HCT116 (cell line): Measurements from ENCODE around the gene GARIN1A. TPM values are rescaled to one million over a fixed set of nuclear protein-coding genes. Genes with fewer than 3 reads are reported as not detected.

ENCODE experiments used
- ATAC-seq: fragments of 200-7000 bp; cut with Tn5 transposase; 2 replicates; pipeline ENCODE4 v1.9.1; 2020; ENCODE audit warnings: mild to moderate bottlenecking, moderate library complexity
- BruUV-seq: library from RNA; stranded (reverse); fragments of 400-500 nt; replicated peaks from 2 replicates; lab custom pipeline; 2021; lab: Mats Ljungman, UMichigan
- CTCF ChIA-PET: fragments of 300-600 bp; sonication (Branson Sonifier 250); formaldehyde crosslinking; loops from one replicate; lab custom pipeline; 2021; ENCODE audit warnings: antibody characterized with exemption; lab: Charles Lee
- POLR2A ChIA-PET: fragments of 300-600, 350-600 bp; sonication (Branson Sonifier 250); formaldehyde crosslinking; loops from one replicate; lab custom pipeline; 2021; ENCODE audit warnings: antibody characterized with exemption; lab: Charles Lee
- RAD21 ChIA-PET, 2 experiments: fragments of 300-600 bp; sonication (Branson Sonifier 250); formaldehyde crosslinking; loops; one replicate each; lab custom pipeline; 2023; ENCODE audit warnings: low total read pairs in 2 of 2; ENCODE audit not compliant: uncharacterized antibody in 2 of 2, unreplicated experiment in 2 of 2, low non-redundant PET in 1 of 2; lab: Charles Lee
- DNase-seq: peaks from one replicate; pipeline ENCODE4 v3.0.0-alpha.2; 2010; ENCODE audit warnings: low read depth, low spot score
- H2AFZ ChIP-seq: fragments of 200-600 bp; shearing (Covaris generic), sonication (generic); 2 replicates; pipeline ENCODE4 v1.6.1; 2017; ENCODE audit warnings: low read depth, mixed run types, mixed read lengths, antibody characterized with exemption, low read length; ENCODE audit not compliant: poor library complexity, severe bottlenecking
- H3K27ac ChIP-seq: 2 replicates; pipeline ENCODE4 v1.5.1; 2012; ENCODE audit warnings: low read depth, low read length
- H3K27me3 ChIP-seq: fragments of 200-600 bp; sonication (generic); 2 replicates; pipeline ENCODE4 v1.6.1; 2016; ENCODE audit warnings: mixed run types, low read length, mixed read lengths; ENCODE audit not compliant: insufficient read depth
- H3K36me3 ChIP-seq, 2 experiments: fragments of 200-500 bp in 1 of 2; fragments of 200-600 bp in 1 of 2; sonication (Bioruptor generic) in 1 of 2; sonication (generic) in 1 of 2; 2 replicates each; pipeline versions ENCODE4 v1.5.1 to v1.6.1; 2014 to 2016; ENCODE audit warnings: low read length in 2 of 2, inconsistent platforms in 1 of 2, mixed read lengths in 1 of 2, mixed run types in 1 of 2; ENCODE audit not compliant: insufficient read depth in 2 of 2, control insufficient read depth in 1 of 2
- H3K4me1 ChIP-seq, 2 experiments: fragments of 200-600 bp in 1 of 2; sonication (generic) in 1 of 2; 2 replicates each; pipeline versions ENCODE4 v1.5.1 to v1.6.1; 2012 to 2017; ENCODE audit warnings: low read length in 2 of 2, inconsistent platforms in 1 of 2, mild to moderate bottlenecking in 1 of 2, mixed read lengths in 1 of 2, mixed run types in 1 of 2, moderate library complexity in 1 of 2; ENCODE audit not compliant: insufficient read depth in 2 of 2, control insufficient read depth in 1 of 2
- H3K4me2 ChIP-seq: fragments of 200-600 bp; sonication (generic); 2 replicates; pipeline ENCODE4 v1.6.1; 2017; ENCODE audit warnings: mixed run types, low read length, mixed read lengths
- H3K4me3 ChIP-seq, 2 experiments: fragments of 200-600 bp in 1 of 2; sonication (generic) in 1 of 2; replicated peaks in 1 of 2; 2 replicates each; pipeline ENCODE4 v1.5.1; 2011 to 2016; ENCODE audit warnings: low read length in 2 of 2, control low read depth in 1 of 2, low read depth in 1 of 2, mild to moderate bottlenecking in 1 of 2, mixed read lengths in 1 of 2, mixed run types in 1 of 2
- H3K79me2 ChIP-seq: fragments of 200-600 bp; sonication (generic); 2 replicates; pipeline ENCODE4 v1.6.1; 2017; ENCODE audit warnings: mild to moderate bottlenecking, mixed run types, low read length, moderate library complexity, mixed read lengths; ENCODE audit not compliant: insufficient read depth
- H3K9ac ChIP-seq: fragments of 200-600 bp; sonication (generic); 2 replicates; pipeline ENCODE4 v1.6.1; 2016; ENCODE audit warnings: low read length, mixed read lengths
- H3K9me2 ChIP-seq: fragments of 200-600 bp; sonication (generic), shearing (Covaris generic); 2 replicates; pipeline ENCODE4 v1.6.1; 2017; ENCODE audit warnings: mixed run types, mild to moderate bottlenecking, moderate library complexity; ENCODE audit not compliant: insufficient read depth
- H3K9me3 ChIP-seq, 2 experiments: fragments of 200-500 bp in 1 of 2; fragments of 200-600 bp in 1 of 2; sonication (Bioruptor generic) in 1 of 2; sonication (generic) in 1 of 2; 2 replicates each; pipeline ENCODE4 v1.6.1; 2014 to 2017; ENCODE audit warnings: low read length in 2 of 2, mixed read lengths in 2 of 2, inconsistent platforms in 1 of 2, low read depth in 1 of 2, mild to moderate bottlenecking in 1 of 2, mixed run types in 1 of 2, moderate library complexity in 1 of 2; ENCODE audit not compliant: control insufficient read depth in 1 of 2, insufficient read depth in 1 of 2
- H4K20me1 ChIP-seq: fragments of 200-600 bp; sonication (generic), shearing (Covaris generic); 2 replicates; pipeline ENCODE4 v1.6.1; 2017; ENCODE audit warnings: mixed run types, mild to moderate bottlenecking, moderate library complexity; ENCODE audit not compliant: insufficient read depth
- CBX3 ChIP-seq: IDR thresholded peaks from 2 replicates; pipeline ENCODE4 v1.6.1; 2012; ENCODE audit warnings: low read depth
- ELF1 ChIP-seq: IDR thresholded peaks from 2 replicates; pipeline ENCODE4 v1.6.1; 2012; ENCODE audit warnings: low read depth, borderline replicate concordance
- EZH2 ChIP-seq: fragments of 200-600 bp; sonication (generic); IDR thresholded peaks from 2 replicates; pipeline ENCODE4 v1.6.1; 2017; ENCODE audit warnings: antibody characterized with exemption, mixed run types
- EZH2phosphoT487 ChIP-seq: fragments of 200-600 bp; IDR thresholded peaks from 2 replicates; pipeline ENCODE4 v1.6.1; 2018; ENCODE audit warnings: antibody characterized with exemption, borderline replicate concordance
- JUND ChIP-seq: IDR thresholded peaks from 2 replicates; pipeline ENCODE4 v1.6.1; 2012
- POLR2AphosphoS5 ChIP-seq: IDR thresholded peaks from 2 replicates; pipeline ENCODE4 v1.6.1; 2011; ENCODE audit warnings: mild to moderate bottlenecking, low read depth, low read length, moderate library complexity
- REST ChIP-seq: IDR thresholded peaks from 2 replicates; pipeline ENCODE4 v1.6.1; 2012; ENCODE audit warnings: low read depth
- SIN3A ChIP-seq: IDR thresholded peaks from 2 replicates; pipeline ENCODE4 v1.6.1; 2012; ENCODE audit warnings: low read depth
- YY1 ChIP-seq: IDR thresholded peaks from 2 replicates; pipeline ENCODE4 v1.6.1; 2011; ENCODE audit warnings: low read length, low read depth, moderate library complexity, mild to moderate bottlenecking; ENCODE audit not compliant: insufficient replicate concordance; ENCODE audit errors: extremely low read depth
- ZFX ChIP-seq: fragments of 450-650 bp; IDR thresholded peaks from 2 replicates; pipeline ENCODE4 v1.6.1; 2017
- intact Hi-C: fragments of 100-400 bp; cut with micrococcal nuclease; formaldehyde crosslinking; loops from 2 replicates; pipeline ENCODE4 v1.10.0; 2022
- total RNA-seq: library from RNA; stranded (reverse); gene quantifications from one replicate; pipeline ENCODE4 v1.2.1, GENCODE V29; 2021; ENCODE audit not compliant: unreplicated experiment
- TF ChIP-seq, protein P1 (sequence below): IDR thresholded peaks from 2 replicates; pipeline ENCODE4 v1.6.1; 2011; ENCODE audit warnings: mild to moderate bottlenecking, low read length, moderate library complexity; ENCODE audit not compliant: insufficient replicate concordance; ENCODE audit errors: extremely low read depth
- TF ChIP-seq, protein P2 (sequence below), 3 experiments: fragments of 200-600 bp in 1 of 3; sonication (generic) in 1 of 3; IDR thresholded peaks in 2 of 3; conservative IDR thresholded peaks in 1 of 3; 2 replicates each; pipeline ENCODE4 v1.5.1; 2012 to 2017; ENCODE audit warnings: low read depth in 2 of 3, low read length in 2 of 3, antibody characterized with exemption in 1 of 3, borderline replicate concordance in 1 of 3, control low read depth in 1 of 3, mild to moderate bottlenecking in 1 of 3, mixed read lengths in 1 of 3, mixed run types in 1 of 3, moderate library complexity in 1 of 3; ENCODE audit not compliant: insufficient read depth in 1 of 3

GARIN1A gene
- total RNA-seq, 1 experiment from 2014 or later: 0.49 TPM

DNA sequence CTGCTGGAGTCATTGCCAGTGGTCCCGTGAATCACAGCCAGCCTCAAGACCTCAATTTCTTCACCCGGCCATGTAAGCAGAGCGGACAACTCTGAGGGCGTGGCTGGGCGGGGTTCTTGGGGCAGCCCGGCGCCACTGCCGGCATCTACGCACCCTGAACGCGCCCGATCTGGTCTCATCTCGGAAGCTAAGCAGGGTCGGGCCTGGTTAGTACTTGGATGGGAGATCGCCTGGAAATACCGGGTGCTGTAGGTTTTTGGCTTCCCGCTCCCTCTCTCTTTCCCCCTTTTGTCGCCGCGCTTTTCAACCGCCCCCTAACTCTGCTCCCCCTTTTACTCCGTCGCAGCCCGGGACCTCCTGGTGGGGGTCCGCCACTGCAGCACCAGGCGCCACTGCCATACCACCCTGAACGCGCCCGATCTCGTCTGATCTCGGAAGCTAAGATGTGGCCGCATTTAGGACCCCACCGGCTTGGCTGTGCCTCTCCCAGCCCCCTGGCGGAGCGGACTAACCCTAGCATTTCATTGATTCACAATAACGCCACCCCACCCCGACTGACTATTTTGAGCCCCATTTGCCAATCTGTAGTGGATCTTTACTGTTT lies 25.3 kb downstream of the GARIN1A start:
- intact Hi-C loops: no loop called here
- ChIA-PET POLR2A (no interaction called here), CTCF (no interaction called here), RAD21 (no interaction called here)
- Histone ChIP-seq H3K9ac (no peak overlapping the region), H3K79me2 (no peaks in the 10 kb centered on the region), H3K27ac (no peak overlapping the region), H3K9me3 (no peaks in the 10 kb centered on the region), H2AFZ (no peak overlapping the region), H3K4me2 (no peak overlapping the region), H3K27me3 (no peaks in the 10 kb centered on the region), H3K4me1 (peaks cover 0 to 15% of the 10 kb centered on the region in 2 experiments; a peak in 2 of 4 replicates), H3K4me3 (no peak overlapping the region), H3K9me2 (no peaks in the 10 kb centered on the region), H4K20me1 (no peaks in the 10 kb centered on the region), H3K36me3 (no peaks in the 10 kb centered on the region)
- BruUV-seq: no TSS peak
- DNase-seq (no peak), ATAC-seq (no peak)
- TF ChIP-seq SIN3A (no peak), JUND (no peak), EZH2 (no peak), POLR2AphosphoS5 (no peak), ELF1 (no peak)
- TF ChIP-seq, protein P1, sequence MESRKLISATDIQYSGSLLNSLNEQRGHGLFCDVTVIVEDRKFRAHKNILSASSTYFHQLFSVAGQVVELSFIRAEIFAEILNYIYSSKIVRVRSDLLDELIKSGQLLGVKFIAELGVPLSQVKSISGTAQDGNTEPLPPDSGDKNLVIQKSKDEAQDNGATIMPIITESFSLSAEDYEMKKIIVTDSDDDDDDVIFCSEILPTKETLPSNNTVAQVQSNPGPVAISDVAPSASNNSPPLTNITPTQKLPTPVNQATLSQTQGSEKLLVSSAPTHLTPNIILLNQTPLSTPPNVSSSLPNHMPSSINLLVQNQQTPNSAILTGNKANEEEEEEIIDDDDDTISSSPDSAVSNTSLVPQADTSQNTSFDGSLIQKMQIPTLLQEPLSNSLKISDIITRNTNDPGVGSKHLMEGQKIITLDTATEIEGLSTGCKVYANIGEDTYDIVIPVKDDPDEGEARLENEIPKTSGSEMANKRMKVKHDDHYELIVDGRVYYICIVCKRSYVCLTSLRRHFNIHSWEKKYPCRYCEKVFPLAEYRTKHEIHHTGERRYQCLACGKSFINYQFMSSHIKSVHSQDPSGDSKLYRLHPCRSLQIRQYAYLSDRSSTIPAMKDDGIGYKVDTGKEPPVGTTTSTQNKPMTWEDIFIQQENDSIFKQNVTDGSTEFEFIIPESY: no peak

DNA sequence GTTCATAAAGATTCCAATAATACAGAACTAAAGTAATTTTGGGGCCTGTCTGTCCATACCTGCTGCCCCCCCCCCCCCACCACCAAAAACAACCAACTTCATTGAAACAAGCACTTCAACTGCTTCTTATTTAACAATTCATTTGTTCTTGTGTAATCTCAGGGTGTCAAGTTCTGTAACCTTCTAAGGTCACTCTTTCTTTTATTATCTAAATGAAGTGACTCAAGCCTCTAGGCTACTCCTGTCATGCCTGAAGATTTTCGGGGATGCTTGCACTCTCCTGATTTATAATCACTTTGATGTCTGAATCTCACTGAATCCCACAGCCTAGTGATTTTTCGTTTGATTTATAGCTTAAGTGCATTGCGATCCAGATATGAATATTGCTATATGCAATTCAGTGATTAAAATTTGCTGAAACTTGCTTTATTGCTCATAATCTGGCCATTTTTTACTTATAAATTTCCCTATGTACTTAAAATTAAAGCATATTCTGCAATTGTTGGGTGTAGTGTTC lies 27.2 kb downstream of the GARIN1A start:
- no peak overlapping the region for H3K27ac ChIP-seq
- ATAC-seq (no peak), DNase-seq (no peak)
- H3K9me3 ChIP-seq: no peaks in the 10 kb centered on the region
- ChIA-PET RAD21 (no interaction called here), CTCF (no interaction called here), POLR2A (no interaction called here)
- H4K20me1 ChIP-seq: no peaks in the 10 kb centered on the region
- H3K27me3 ChIP-seq: no peaks in the 10 kb centered on the region
- H3K36me3 ChIP-seq: no peaks in the 10 kb centered on the region
- H3K9me2 ChIP-seq: no peaks in the 10 kb centered on the region
- H3K79me2 ChIP-seq: no peaks in the 10 kb centered on the region
- H3K4me1 ChIP-seq: peaks cover 0 to 15% of the 10 kb centered on the region in 2 experiments; a peak in 2 of 4 replicates
- H2AFZ ChIP-seq: no peak overlapping the region
- H3K4me2 ChIP-seq: no peak overlapping the region
- no peak overlapping the region for H3K9ac ChIP-seq
- H3K4me3 ChIP-seq: no peak overlapping the region
- BruUV-seq: no TSS peak
- intact Hi-C loops: no loop called here
- TF ChIP-seq ZFX: no peak
- TF ChIP-seq CBX3: no peak
- TF ChIP-seq EZH2phosphoT487: no peak
- TF ChIP-seq, protein P2, sequence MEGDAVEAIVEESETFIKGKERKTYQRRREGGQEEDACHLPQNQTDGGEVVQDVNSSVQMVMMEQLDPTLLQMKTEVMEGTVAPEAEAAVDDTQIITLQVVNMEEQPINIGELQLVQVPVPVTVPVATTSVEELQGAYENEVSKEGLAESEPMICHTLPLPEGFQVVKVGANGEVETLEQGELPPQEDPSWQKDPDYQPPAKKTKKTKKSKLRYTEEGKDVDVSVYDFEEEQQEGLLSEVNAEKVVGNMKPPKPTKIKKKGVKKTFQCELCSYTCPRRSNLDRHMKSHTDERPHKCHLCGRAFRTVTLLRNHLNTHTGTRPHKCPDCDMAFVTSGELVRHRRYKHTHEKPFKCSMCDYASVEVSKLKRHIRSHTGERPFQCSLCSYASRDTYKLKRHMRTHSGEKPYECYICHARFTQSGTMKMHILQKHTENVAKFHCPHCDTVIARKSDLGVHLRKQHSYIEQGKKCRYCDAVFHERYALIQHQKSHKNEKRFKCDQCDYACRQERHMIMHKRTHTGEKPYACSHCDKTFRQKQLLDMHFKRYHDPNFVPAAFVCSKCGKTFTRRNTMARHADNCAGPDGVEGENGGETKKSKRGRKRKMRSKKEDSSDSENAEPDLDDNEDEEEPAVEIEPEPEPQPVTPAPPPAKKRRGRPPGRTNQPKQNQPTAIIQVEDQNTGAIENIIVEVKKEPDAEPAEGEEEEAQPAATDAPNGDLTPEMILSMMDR (IDR thresholded peaks at IDR 0.05 in 2 of 3, conservative IDR thresholded peaks at IDR 0.05 in 1 of 3; ENCODE audit: borderline replicate concordance in 1 of 3, insufficient read depth in 1 of 3, low read depth in 2 of 3, low read length in 2 of 3): no peak
- TF ChIP-seq REST: no peak
- TF ChIP-seq YY1: no peak
